ENCODE results near the gene DCP2.

- TF ChIP-seq, protein P1, sequence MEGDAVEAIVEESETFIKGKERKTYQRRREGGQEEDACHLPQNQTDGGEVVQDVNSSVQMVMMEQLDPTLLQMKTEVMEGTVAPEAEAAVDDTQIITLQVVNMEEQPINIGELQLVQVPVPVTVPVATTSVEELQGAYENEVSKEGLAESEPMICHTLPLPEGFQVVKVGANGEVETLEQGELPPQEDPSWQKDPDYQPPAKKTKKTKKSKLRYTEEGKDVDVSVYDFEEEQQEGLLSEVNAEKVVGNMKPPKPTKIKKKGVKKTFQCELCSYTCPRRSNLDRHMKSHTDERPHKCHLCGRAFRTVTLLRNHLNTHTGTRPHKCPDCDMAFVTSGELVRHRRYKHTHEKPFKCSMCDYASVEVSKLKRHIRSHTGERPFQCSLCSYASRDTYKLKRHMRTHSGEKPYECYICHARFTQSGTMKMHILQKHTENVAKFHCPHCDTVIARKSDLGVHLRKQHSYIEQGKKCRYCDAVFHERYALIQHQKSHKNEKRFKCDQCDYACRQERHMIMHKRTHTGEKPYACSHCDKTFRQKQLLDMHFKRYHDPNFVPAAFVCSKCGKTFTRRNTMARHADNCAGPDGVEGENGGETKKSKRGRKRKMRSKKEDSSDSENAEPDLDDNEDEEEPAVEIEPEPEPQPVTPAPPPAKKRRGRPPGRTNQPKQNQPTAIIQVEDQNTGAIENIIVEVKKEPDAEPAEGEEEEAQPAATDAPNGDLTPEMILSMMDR (conservative IDR thresholded peaks at IDR 0.05 in 1 of 2, IDR thresholded peaks at IDR 0.05 in 1 of 2; ENCODE audit: low read depth in 1 of 2, low read length in 2 of 2) = no peak
- no peak for TF ChIP-seq EZH2 (IDR thresholded peaks at IDR 0.05; ENCODE audit: low read length, missing control alignments)
Observed at GRCh38 chr5:113050721-113051382, 74.3 kb downstream of the DCP2 start.

Data from fibroblast of lung (primary cell).